K562 (cell line): ENCODE data around the gene ADSS1. TPM values are rescaled to one million over a fixed set of nuclear protein-coding genes. Genes with fewer than 3 reads are reported as not detected.

Experiments
- ARNT ChIP-seq, 2 experiments: fragments of 450-650 bp; IDR thresholded peaks; 2 replicates each; pipeline ENCODE4 v1.6.1; 2016; ENCODE audit warnings: mild to moderate bottlenecking in 1 of 2
- BACH1 ChIP-seq: fragments of 200-800 bp; sonication (Bioruptor generic); IDR thresholded peaks from 2 replicates; pipeline ENCODE4 v1.6.1; 2016; ENCODE audit warnings: missing genetic modification characterization, missing compliant biosample characterization
- BHLHE40 ChIP-seq: IDR thresholded peaks from 2 replicates; pipeline ENCODE4 v1.6.1; 2011; ENCODE audit warnings: low read length, improper control_type of control experiment
- CEBPB ChIP-seq: fragments of 450-650 bp; IDR thresholded peaks from 2 replicates; pipeline ENCODE4 v1.6.1; 2016; ENCODE audit warnings: missing genetic modification characterization, missing compliant biosample characterization
- ERF ChIP-seq: fragments of 450-650 bp; formaldehyde crosslinking; IDR thresholded peaks from 2 replicates; pipeline ENCODE4 v1.4.0; 2020; ENCODE audit warnings: mild to moderate bottlenecking, mixed read lengths
- FOXP4 ChIP-seq: sonication (generic); formaldehyde crosslinking; IDR thresholded peaks from 2 replicates; pipeline ENCODE4 v1.8.0; 2022; ENCODE audit warnings: mild to moderate bottlenecking, missing genetic modification reagents, borderline replicate concordance
- GTF3C2 ChIP-seq: IDR thresholded peaks from 3 replicates; pipeline ENCODE4 v1.6.1; 2011; ENCODE audit warnings: borderline replicate concordance, mild to moderate bottlenecking, moderate library complexity; ENCODE audit not compliant: insufficient read length; ENCODE audit errors: extremely low read depth
- L3MBTL2 ChIP-seq: fragments of 450-650 bp; IDR thresholded peaks from 2 replicates; pipeline ENCODE4 v1.6.1; 2016; ENCODE audit warnings: mild to moderate bottlenecking, moderate library complexity
- MTA2 ChIP-seq: fragments of 450-650 bp; IDR thresholded peaks from 2 replicates; pipeline ENCODE4 v1.6.1; 2016; ENCODE audit warnings: low read depth
- PCBP2 ChIP-seq: fragments of 200-400 bp; formaldehyde crosslinking; IDR thresholded peaks from 2 replicates; pipeline ENCODE4 v1.6.1; 2018; ENCODE audit warnings: low read length, low read depth, mild to moderate bottlenecking, moderate library complexity; ENCODE audit not compliant: poor library complexity, severe bottlenecking
- PTBP1 ChIP-seq: fragments of 200-400 bp; formaldehyde crosslinking; IDR thresholded peaks from 2 replicates; pipeline ENCODE4 v1.6.1; 2017; ENCODE audit warnings: low read depth, low read length
- TAF7 ChIP-seq: fragments of 450-650 bp; IDR thresholded peaks from 2 replicates; pipeline ENCODE4 v1.6.1; 2016; ENCODE audit warnings: missing genetic modification characterization, missing compliant biosample characterization
- THRAP3 ChIP-seq: fragments of 450-650 bp; IDR thresholded peaks from 2 replicates; pipeline ENCODE4 v1.6.1; 2016; ENCODE audit warnings: mild to moderate bottlenecking, inconsistent platforms, borderline replicate concordance
- ZNF3 ChIP-seq: fragments of 250-450 bp; sonication (Bioruptor Pico); IDR thresholded peaks from 2 replicates; pipeline ENCODE4 v1.5.0; 2021; ENCODE audit warnings: mild to moderate bottlenecking, moderate library complexity
- ZNF551 ChIP-seq: fragments of 250-450 bp; sonication (Bioruptor Pico); IDR thresholded peaks from 2 replicates; pipeline ENCODE4 v1.5.0; 2021; ENCODE audit warnings: mild to moderate bottlenecking, moderate library complexity
- ZNF644 ChIP-seq: fragments of 200-800 bp; sonication (Bioruptor generic); IDR thresholded peaks from 2 replicates; pipeline ENCODE4 v1.6.1; 2016; ENCODE audit warnings: low read depth, missing genetic modification characterization, missing compliant biosample characterization
- polyA plus RNA-seq, 8 experiments: library from polyadenylated mRNA; depleted of rRNA in 4 of 8; stranded (reverse) in 5 of 8; unstranded in 3 of 8; fragments of >200 nt; fragmentation: Nextera tagmentation in 2 of 8; fragmentation: Illumina TruSeq in 1 of 8; extraction: Ambion mirVana in 2 of 8; extraction: Trizol in 1 of 8; gene quantifications; 2 replicates each; pipeline versions ENCODE4 v1.2.1 to v1.2.3, GENCODE V29; 2011 to 2014; ENCODE audit warnings: inconsistent platforms in 1 of 8, missing spikeins in 1 of 8
- total RNA-seq, 7 experiments: library from RNA; depleted of rRNA in 6 of 7; stranded (reverse); fragments of >200 nt in 6 of 7; fragmentation: Illumina TruSeq in 2 of 7; extraction: Trizol in 2 of 7; gene quantifications; 2 replicates each; pipeline versions ENCODE4 v1.2.1 to v1.2.3, GENCODE V29; 2011 to 2021; ENCODE audit warnings: low replicate concordance in 1 of 7
- TF ChIP-seq, protein P1 (sequence below): fragments of 250-450 bp; sonication (Bioruptor Pico); IDR thresholded peaks from 2 replicates; pipeline ENCODE4 v1.8.0; 2021; ENCODE audit warnings: moderate library complexity, mild to moderate bottlenecking, inconsistent platforms
- TF ChIP-seq, protein P2 (sequence below): fragments of 450-650 bp; formaldehyde crosslinking; IDR thresholded peaks from 2 replicates; pipeline ENCODE4 v1.4.0; 2020; ENCODE audit warnings: mild to moderate bottlenecking, moderate library complexity
- TF ChIP-seq, protein P3 (sequence below), 2 experiments: fragments of 450-650 bp in 1 of 2; sonication (generic) in 1 of 2; formaldehyde crosslinking in 1 of 2; IDR thresholded peaks in 1 of 2; conservative IDR thresholded peaks in 1 of 2; 2 replicates each; pipeline versions ENCODE4 v1.6.1 to v1.8.1; 2016 to 2023; ENCODE audit warnings: mild to moderate bottlenecking in 2 of 2, moderate library complexity in 2 of 2, inconsistent platforms in 1 of 2, missing genetic modification reagents in 1 of 2
- TF ChIP-seq, protein P4 (sequence below): fragments of 250-450 bp; sonication (Bioruptor Pico); IDR thresholded peaks from 2 replicates; pipeline ENCODE4 v1.4.0; 2020; ENCODE audit warnings: mild to moderate bottlenecking, moderate library complexity

Gene ADSS1
- total and polyA plus RNA-seq, 9 of the 15 experiments (the other 6 are each of a cell fraction or from before 2014, with no cell fraction given): 0.53 to 5.9 (median 3.9) TPM

- TF ChIP-seq L3MBTL2 (0 out of 2 replicates have a peak, but pooled peaks have one; percentile 31), CEBPB (tag) (no peak), PTBP1 (no peak), ZNF3 (CRISPR knock-in tag) (no peak), MTA2 (peak; percentile 71), PCBP2 (no peak), ARNT (IDR thresholded peaks at IDR 0.05) (no peak), ERF (CRISPR knock-in tag) (no peak), BHLHE40 (peak; percentile 66), TAF7 (no peak), FOXP4 (CRISPR knock-in tag) (no peak), THRAP3 (no peak), GTF3C2 (no peak), BACH1 (tag) (no peak), ZNF551 (CRISPR knock-in tag) (no peak), ZNF644 (tag) (no peak)
- TF ChIP-seq, protein P1, sequence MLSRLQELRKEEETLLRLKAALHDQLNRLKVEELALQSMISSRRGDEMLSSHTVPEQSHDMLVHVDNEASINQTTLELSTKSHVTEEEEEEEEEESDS (CRISPR knock-in tag): no peak
- TF ChIP-seq, protein P2, sequence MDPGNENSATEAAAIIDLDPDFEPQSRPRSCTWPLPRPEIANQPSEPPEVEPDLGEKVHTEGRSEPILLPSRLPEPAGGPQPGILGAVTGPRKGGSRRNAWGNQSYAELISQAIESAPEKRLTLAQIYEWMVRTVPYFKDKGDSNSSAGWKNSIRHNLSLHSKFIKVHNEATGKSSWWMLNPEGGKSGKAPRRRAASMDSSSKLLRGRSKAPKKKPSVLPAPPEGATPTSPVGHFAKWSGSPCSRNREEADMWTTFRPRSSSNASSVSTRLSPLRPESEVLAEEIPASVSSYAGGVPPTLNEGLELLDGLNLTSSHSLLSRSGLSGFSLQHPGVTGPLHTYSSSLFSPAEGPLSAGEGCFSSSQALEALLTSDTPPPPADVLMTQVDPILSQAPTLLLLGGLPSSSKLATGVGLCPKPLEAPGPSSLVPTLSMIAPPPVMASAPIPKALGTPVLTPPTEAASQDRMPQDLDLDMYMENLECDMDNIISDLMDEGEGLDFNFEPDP (CRISPR knock-in tag): no peak
- TF ChIP-seq, protein P3, sequence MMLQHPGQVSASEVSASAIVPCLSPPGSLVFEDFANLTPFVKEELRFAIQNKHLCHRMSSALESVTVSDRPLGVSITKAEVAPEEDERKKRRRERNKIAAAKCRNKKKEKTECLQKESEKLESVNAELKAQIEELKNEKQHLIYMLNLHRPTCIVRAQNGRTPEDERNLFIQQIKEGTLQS (IDR thresholded peaks at IDR 0.05): no peak
- TF ChIP-seq, protein P3 (CRISPR knock-in tag; conservative IDR thresholded peaks at IDR 0.05): no peak
- TF ChIP-seq, protein P4, sequence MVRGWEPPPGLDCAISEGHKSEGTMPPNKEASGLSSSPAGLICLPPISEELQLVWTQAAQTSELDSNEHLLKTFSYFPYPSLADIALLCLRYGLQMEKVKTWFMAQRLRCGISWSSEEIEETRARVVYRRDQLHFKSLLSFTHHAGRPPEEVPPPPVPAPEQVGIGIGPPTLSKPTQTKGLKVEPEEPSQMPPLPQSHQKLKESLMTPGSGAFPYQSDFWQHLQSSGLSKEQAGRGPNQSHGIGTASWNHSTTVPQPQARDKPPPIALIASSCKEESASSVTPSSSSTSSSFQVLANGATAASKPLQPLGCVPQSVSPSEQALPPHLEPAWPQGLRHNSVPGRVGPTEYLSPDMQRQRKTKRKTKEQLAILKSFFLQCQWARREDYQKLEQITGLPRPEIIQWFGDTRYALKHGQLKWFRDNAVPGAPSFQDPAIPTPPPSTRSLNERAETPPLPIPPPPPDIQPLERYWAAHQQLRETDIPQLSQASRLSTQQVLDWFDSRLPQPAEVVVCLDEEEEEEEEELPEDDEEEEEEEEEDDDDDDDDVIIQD (CRISPR knock-in tag): no peak
These were observed 23.2 kb upstream of the ADSS1 start (continued) for GRCh38 chr14:104700747-104701217.
